Sciatic nerve (tissue), 2 donors: ENCODE results near the gene ARHGEF11. TPM values are rescaled to one million over a fixed set of nuclear protein-coding genes. Genes with fewer than 3 reads are reported as not detected.
A peak's percentile ranks its signal among the peaks of the same experiment; 100 is the strongest.

ENCODE experiments used
- ATAC-seq: fragments of 200-7000 bp; cut with Tn5 transposase; one replicate; pipeline ENCODE4 v1.9.1; 2020; ENCODE audit warnings: mild to moderate bottlenecking, moderate library complexity
- DNase-seq: peaks from one replicate; pipeline ENCODE4 v3.0.0-alpha.2; 2020; ENCODE audit warnings: low spot score
- intact Hi-C: fragments of 100-400 bp; cut with DNase I; formaldehyde crosslinking; loops from one replicate; pipeline ENCODE4 v1.14.2; 2022
- total RNA-seq: library from RNA; stranded (reverse); fragmentation: NEBNext Ultra II Directional; extraction: Animal tissue kit (Norgen Biotek cat#: 25700); gene quantifications from one replicate; pipeline ENCODE4 v1.2.1, GENCODE V29; 2021
- donor health status: DM: no; HTN: no; CAD: no.
- donor health status: DM: no; HTN: no; CAD: no.

The ARHGEF11 gene
- total RNA-seq, 1 donor from 2014 or later = 38.4 TPM

DNA sequence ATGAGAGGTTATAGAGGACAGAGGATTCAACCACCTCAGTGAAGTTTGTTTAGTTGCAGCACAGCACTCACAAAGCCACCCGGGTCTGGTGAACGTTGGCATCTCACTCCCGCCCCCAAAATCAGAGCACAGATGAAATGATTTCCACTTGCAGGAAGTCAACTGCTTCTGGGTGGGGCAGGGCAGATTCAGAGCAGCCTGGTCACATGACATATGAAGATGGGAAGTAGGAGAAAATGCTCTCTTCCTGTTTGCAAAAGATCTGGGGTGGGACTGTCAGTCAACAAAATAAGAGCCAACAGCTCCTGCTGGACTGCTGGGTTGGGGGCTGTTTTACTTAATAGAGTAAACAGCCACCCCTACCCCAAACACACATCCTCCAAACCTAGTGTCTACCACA, 81.9 kb downstream of the ARHGEF11 start:
- ATAC-seq (peak; percentile 66), DNase-seq (no peak)
- intact Hi-C loops = no loop called here

DNA sequence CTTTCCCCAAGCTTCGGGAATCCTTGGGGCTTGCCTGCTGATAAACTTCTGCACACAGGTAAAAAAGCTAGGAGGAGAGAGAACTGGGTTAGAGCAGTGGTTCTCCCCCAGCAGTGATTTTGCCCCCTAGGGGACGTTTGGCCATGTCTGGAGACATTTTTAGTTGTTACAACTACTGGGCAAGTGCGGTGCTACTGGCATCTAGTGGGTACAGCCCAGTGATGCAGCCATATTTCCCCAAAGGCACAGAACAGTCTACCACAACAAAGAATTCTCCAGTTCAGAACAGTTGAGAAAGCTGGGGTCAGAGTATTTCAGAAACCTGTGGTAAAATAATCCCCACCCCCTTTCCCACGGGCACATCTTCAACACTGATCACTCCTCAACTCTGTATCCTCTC, 83.8 kb downstream of the ARHGEF11 start:
- intact Hi-C loops = no loop called here
- ATAC-seq (no peak), DNase-seq (no peak)

DNA sequence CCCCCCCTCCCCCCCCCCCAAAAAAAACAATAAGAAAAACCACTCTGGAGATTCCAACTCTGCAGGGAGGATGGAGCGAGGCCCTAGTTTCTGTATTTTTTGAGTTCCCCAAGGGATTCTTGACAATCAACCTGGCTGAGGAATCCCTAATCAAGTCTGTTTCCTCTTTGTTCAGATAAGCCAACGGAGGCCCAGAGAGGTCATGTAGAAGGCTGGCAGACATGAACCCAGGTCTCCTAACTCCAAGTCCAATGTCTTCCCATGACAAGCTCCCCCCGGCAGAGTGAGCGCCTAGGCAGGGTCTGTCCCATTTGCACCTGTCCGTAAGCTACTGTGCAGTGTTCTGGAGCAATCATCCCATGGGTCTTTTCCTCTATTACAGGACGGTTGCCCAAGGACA, 85.6 kb downstream of the ARHGEF11 start:
- intact Hi-C loops = no loop called here

DNA sequence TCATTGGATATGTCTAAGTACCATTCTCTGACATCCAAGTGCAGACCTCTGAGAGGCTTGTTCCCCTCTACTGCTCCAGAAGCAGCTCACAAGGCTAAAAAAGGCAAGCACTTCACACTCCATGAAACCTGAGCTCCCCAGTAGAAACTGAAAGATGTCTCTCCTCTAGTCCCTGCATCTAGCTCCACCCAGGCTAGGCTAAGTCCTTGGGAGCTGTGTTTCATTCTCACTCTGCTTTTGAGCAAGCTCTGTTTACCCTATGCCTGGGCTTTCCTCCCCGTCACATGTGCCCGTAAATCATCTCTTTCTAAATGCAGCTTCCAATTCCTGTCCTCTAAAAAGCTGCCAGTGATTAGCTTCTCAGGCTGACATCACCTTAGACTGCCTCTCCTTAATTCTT, 86.1 kb downstream of the ARHGEF11 start:
- intact Hi-C loops = no loop called here
- ATAC-seq (no peak), DNase-seq (no peak)

More for the DNA sequence above, 85.6 kb downstream of the ARHGEF11 start:
- ATAC-seq (no peak), DNase-seq (no peak)

DNA sequence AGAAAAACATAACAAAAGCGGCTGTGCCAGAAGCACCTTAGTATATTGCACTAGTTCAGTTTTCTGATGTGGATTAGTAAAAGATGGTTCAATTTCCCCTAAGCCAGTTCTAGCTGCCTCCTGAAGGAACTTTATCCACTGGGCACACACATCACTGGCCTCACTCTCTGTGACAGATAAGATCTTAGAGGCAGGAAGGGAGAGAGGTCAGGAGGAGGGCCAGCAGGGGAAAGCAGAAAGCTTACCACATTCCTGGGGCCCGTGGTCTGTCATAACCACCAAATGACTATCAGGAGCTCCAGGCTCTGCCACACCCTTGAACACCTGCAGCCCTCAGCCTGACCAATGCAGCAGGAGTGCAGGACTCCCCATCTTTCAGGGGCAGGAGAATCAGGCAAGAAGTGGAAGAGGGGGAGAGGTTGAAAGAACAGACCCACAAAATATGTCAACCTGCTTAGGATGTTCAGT, 87.3 kb downstream of the ARHGEF11 start:
- intact Hi-C loops = no loop called here
- ATAC-seq (no peak), DNase-seq (no peak)

DNA sequence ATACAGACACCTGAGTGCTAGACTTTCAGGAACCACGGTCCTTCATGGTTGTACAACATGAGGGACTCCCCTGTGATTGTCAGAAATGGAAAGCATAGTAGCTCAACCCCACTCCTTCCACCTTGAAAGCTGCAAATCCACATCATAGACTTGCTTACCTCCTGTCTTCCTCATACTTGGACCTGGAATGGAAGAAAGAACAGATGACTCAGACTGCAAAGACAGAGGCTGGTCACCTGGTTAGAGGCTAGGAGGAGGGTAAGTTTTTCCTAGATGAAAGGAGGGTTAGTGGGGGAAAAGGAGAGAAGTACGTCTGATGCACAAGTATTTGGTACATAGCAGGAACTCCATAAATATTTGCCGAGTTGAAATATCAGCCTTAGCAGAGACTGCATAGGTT, 87.9 kb downstream of the ARHGEF11 start:
- DNase-seq (no peak), ATAC-seq (no peak)
- intact Hi-C loops = no loop called here

DNA sequence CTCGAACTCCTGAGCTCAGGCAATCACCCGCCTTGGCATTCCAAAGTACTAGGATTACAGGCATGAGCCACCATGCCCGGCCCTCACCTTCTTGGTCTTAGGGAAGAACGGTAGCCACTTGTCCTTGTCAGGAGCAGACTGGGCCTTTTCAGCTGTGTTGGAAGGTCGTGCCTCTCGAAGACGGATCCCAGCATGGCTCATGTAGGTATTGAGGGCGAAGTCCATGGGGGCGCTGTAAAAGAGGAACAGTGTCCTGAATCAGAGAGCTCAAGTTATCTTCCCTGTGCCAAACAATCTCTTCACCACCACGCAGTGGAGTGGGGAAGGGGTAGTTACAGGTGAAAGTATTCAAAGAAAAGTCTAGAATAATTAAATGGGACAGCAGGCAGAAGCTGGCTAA, 89.2 kb downstream of the ARHGEF11 start:
- DNase-seq (no peak), ATAC-seq (no peak)
- intact Hi-C loops = no loop called here

DNA sequence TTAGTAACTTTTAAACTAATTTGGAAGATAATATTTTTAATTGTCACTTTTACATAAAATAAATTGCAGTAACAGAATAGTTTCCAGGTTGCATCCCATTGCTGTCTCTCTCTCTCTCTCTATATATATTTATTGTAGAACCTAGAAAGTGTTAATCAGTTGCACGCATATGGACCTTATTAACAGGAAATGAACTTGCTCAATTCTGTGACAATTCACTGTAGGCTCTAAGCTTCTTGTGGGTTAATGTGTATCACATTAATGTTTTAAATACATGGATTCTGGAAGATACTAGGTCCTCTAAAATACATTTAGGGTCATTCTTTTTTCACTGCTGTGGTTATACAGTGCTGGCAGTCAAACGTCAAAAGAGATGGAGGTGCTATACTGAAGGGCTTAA, 92.0 kb downstream of the ARHGEF11 start:
- ATAC-seq = no peak
- intact Hi-C loops = no loop called here
- DNase-seq = no peak

DNA sequence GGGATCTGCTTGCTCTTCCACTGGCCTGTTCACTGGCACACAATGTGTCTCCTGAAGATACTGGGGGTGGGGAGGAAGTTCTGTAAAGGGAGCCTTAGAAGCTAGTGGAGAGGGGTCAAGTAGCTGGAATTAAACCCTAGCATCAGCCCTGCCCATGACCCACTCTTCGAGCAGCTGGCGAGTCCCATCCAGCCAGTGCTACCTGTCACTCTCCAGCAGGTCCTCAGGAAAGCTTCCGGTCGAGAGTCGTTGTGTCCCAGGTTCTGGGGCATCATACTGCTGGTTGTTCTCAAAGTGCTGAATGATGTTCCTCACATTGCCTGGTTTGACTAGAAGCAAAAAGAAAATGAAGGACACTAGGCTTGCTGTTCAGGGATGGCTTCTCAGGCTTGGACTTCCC, 94.2 kb downstream of the ARHGEF11 start:
- intact Hi-C loops = no loop called here
- ATAC-seq (no peak), DNase-seq (peak; percentile 40)

DNA sequence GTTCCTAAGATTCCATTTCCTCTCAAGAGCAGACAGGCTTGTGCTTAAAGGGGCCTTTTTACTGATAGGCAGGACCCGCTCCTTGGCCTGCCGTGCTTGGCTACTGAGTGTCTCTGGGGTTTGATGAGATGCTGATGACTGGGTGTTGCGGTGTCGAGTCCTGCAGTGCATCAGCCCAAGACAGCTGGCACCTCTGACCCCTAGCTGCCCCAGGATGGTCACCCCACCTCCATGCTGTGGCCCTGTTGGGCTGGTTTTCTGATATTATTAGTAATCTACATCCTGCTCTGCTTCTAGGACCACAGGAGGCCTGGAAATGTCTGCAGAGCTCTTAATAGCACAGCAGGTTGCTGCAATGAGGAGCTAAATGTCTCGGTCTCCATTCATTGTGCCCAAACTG, 96.4 kb downstream of the ARHGEF11 start:
- ATAC-seq = no peak
- peak; percentile 30 for DNase-seq
- intact Hi-C loops = no loop called here

DNA sequence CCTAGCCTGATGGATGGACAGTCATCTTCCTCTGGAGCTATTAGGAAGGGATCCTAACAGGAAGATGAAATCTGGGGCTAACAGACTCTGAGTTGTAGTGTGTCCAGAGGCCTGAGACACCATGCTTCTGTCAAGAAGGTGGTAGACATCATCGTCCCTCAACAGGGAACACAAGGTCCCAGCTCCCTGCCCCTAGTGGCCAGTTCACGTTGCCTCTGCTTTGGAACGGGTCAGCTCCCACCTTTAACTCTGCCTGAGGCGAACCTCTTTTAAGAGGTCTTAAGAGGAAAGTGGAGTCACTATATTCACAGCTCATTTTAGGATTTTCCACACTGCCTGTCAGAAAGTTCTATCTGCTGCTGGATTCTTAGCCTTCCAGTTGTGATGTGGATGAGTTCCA, 96.8 kb downstream of the ARHGEF11 start:
- no peak for ATAC-seq
- intact Hi-C loops = no loop called here

DNA sequence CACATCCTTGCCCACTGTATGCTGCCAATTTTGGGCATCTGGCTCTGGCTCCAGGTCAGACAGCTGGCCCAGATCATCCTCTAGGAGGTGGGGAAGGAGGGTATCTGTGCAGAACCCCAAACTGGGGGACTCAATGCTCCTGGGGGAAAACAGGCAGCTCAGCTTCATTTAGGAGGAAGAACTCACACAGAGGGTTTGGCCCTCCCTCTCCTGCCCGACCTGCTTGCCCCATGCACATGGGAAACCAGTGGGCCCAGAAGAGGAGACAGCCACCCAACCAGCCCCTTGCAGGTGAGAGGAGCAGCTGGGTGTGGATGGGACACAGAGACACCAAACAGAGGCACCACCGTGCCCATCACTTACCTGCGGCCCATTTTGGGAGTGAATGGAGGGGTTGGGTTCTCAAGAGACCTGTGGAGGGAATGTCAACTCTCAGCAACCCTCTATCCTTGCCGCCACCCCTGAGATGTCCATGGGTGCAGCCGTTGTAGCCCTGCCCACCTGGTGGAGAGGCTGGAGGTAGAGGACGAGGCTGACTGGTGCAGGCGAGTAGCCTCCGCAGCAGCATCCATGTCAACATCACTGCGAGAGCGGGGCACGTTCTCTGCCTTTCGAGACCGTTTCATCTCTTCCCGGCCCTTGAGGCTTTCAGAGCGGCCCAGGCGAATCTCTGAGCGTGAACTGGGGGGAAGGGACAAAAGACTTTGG, 97.6 kb downstream of the ARHGEF11 start:
- DNase-seq (peak; percentile 43), ATAC-seq (no peak)
- intact Hi-C loops = no loop called here

More for the DNA sequence above, 96.8 kb downstream of the ARHGEF11 start:
- DNase-seq = peak; percentile 36

DNA sequence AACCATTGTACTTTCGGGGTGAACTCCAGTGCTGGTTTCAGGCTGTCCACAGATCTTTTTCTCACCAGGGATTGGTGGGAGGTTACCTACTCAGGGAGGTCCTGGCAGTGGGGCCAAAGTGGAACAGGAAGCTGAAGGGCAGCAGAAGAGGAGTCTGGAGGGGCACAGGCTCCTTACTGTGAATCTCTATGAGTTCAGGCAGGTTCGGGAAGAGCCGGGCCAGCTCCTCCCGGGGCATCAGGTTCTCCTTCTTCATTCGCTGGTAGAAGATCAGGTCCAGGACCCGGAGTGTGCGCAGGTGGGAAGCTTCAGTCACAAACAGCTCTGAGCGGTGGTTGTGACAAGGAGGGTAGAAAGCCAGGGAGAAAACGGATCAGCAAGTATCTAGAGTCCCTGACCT, 98.4 kb downstream of the ARHGEF11 start:
- intact Hi-C loops = no loop called here
- peak; percentile 39 for DNase-seq
- no peak for ATAC-seq

DNA sequence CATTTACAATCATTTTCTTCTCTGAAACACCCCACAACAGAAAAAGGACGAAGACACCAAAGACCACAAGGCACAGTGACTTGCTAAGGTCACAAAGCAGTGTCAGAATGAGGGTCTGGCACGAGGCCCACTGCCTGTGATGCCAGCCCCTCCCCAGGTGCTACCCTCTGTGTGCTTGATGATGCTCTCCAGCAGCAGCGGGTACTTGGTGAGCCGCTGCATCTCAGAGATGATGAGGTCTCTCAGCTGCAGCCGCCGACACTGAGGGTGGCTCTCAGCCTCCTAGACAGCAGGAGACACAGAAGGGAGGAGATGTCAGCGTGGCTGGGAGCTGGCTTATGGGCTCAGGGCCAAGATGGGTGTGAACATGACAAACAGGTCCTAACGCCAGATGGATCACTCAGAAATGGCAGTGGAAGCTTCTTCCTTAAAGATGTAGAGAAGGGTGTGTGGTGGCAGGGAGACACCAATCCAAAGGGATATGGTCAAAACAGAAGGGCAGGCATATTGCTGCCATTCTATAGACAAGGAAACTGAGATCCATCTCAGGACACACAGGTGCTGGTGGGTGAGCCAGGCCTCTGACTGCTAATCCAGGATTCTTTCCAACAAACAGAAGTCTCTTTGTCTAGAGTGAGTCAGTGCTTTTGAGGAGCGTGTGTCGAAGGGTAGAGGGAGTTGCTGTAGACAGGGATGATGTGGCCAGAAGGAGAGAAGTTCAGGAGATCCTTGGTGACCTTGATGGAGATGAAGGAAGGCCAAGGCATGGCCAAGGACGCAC, 99.5 kb downstream of the ARHGEF11 start:
- DNase-seq (peak; percentile 52), ATAC-seq (no peak)
- intact Hi-C loops = no loop called here

DNA sequence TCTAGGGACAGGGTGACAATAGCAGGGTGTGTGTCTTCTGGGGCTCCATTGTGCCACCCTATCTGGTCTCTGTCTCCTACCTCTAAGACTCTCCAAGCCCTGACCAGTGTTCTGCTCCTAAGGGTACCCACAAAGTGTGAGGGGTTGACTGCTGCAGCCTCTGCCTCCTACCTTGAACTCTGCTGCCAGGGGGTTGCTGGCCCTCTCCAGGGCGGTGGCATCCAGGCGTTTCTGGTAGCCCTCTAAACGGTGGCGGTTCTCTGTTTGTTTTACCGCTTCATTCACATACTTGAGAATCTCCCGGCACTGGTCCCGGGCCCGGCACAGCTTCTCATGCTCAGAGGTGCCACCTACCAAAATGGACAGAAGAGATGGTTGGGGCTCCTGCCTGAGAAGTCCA, 100.7 kb downstream of the ARHGEF11 start:
- intact Hi-C loops = no loop called here
- ATAC-seq (no peak), DNase-seq (no peak)

DNA sequence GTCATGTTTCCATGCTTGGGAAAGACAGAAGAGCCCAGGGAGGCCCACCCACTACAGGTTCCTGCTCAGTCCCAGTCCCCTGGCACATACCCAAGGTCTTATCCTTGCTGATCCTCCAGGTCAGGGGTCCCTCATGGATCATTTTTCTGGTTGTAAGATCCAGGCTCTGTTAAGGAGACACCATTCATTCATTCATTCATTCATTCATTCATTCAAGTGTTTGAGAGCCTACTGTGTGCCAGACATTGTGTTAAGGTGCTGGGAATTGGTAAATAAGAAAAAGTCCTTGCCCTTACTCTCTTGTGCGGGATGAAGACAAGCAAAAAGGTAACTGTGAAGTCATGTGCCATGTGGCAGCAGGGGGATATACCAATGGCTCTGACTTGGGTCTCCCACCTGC, 101.3 kb downstream of the ARHGEF11 start:
- DNase-seq = no peak
- ATAC-seq = no peak
- intact Hi-C loops = no loop called here

DNA sequence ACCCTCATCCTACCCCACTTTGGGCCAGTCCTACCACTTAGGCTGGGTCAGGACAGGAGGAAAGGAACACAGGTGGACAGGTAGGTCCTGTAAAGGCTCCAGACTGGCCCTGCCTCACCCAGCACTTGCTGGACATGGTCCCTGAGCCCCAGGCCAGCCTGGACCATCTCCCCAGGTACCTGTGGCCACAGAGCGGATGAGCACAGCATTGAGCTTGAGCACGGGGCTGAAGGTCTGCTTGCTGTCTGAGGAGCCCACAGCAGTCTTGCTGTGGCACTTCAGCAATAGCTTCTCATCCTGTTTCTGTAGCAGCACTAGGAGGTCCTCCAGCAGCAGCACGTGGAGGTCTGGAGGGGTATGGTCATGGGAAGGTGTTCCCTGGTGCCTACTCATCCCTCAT, 101.8 kb downstream of the ARHGEF11 start:
- ATAC-seq = no peak
- intact Hi-C loops = no loop called here
- peak; percentile 43 for DNase-seq

DNA sequence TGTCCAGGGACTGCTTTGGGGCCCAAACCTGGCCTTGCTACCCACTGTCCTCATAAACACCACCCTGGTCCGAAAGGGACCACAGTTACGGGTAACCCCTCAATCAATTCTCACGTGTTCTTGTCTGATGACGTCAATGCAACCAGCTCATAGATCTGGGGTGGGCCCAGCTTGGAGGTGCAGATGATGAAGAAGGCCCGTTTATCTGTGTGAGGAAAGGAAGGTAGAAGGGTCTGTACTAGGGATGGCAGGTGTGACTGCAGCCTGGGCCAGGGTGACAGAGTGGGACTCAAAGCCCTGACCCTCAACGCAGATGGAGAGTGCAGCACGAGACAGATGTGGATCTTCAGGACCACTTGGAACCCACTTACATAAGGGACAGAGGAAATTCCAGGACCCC, 103.0 kb downstream of the ARHGEF11 start:
- intact Hi-C loops = no loop called here
- peak; percentile 41 for DNase-seq
- ATAC-seq = no peak

DNA sequence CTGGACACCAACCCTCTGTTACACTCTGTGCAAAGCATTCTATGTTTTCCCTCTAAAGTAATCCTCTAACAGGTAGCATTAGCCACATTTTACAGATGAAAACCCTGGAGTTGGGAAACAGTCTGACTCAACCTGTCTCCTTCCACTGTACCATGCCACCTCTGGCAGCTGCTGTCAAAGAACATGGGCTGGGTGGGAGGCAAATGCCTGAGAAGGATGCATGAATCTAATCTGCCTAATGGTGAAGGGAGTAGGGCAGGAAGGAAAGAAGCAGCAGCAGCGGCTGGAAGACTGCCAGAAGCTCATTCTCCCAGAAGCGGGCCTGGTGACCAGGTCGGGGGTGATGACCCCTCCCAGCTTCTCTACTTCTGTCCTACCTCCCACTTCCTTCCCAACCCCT, 103.4 kb downstream of the ARHGEF11 start:
- ATAC-seq (no peak), DNase-seq (no peak)
- intact Hi-C loops = no loop called here

DNA sequence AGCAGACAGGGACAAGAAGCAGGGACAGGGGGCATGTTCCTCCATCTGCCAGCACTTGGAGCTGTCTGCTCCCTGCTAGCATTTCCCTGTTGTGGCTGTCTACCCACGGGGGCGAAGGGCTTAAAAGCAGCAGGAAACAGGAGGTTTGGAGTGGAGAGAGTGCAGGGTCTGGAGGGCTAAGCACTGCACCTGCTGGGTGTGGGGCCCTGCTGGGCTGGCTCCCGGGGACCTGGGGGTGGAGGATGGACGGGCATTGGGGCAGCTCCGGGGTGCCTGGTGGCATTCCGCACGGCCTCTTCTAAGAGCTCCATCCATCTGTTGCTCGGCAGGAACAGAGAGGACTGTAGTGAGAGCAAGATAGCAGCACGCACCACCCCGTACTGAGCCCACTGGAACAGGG, 103.9 kb downstream of the ARHGEF11 start:
- intact Hi-C loops = no loop called here
- DNase-seq (peak; percentile 37), ATAC-seq (no peak)
